Left ventricle myocardium inferior (tissue), 1 donor: ENCODE data around the gene SLC2A5. TPM values are rescaled to one million over a fixed set of nuclear protein-coding genes. Genes with fewer than 3 reads are reported as not detected.
A peak's percentile ranks its signal among the peaks of the same experiment; 100 is the strongest.
"Not testable (repeated sequence)": the region's sequence is repeated elsewhere in the genome, so short reads cannot be mapped to it uniquely, and the experiment has no call there.

ENCODE experiments used
- DNase-seq: peaks from one replicate; pipeline ENCODE4 v3.0.0-alpha.2; 2020
- H3K27ac ChIP-seq: fragments of 200-600 bp; replicated peaks from 2 replicates; pipeline ENCODE4 v1.8.0; 2021
- H3K27me3 ChIP-seq: fragments of 200-600 bp; 2 replicates; pipeline ENCODE4 v1.8.0; 2021; ENCODE audit warnings: low read depth
- H3K36me3 ChIP-seq: fragments of 200-600 bp; 2 replicates; pipeline ENCODE4 v1.8.0; 2021
- H3K4me1 ChIP-seq: fragments of 200-600 bp; 2 replicates; pipeline ENCODE4 v1.8.0; 2021
- H3K4me3 ChIP-seq: fragments of 200-600 bp; 2 replicates; pipeline ENCODE4 v1.8.0; 2021; ENCODE audit warnings: mild to moderate bottlenecking, moderate library complexity
- H3K9me3 ChIP-seq: fragments of 200-600 bp; replicated peaks from 2 replicates; pipeline ENCODE4 v1.8.0; 2021
- intact Hi-C: fragments of 100-400 bp; cut with micrococcal nuclease; formaldehyde crosslinking; loops from one replicate; pipeline ENCODE4 v1.11.0; 2022
- total RNA-seq: library from RNA; stranded (reverse); fragmentation: NEBNext Ultra II Directional; extraction: Animal tissue kit (Norgen Biotek cat#: 25700); gene quantifications from one replicate; pipeline ENCODE4 v1.2.1, GENCODE V29; 2021
- TF ChIP-seq, protein P1 (sequence below): fragments of 200-600 bp; IDR thresholded peaks from 2 replicates; pipeline ENCODE4 v1.8.0; 2021; ENCODE audit warnings: antibody characterized with exemption, mild to moderate bottlenecking, borderline replicate concordance
- donor health status: DM: no; HTN: yes; CAD: no; lungs with severe emphysema.

The SLC2A5 gene
- total RNA-seq, 1 donor from 2014 or later, result 4.2 TPM

- TF ChIP-seq, protein P1, sequence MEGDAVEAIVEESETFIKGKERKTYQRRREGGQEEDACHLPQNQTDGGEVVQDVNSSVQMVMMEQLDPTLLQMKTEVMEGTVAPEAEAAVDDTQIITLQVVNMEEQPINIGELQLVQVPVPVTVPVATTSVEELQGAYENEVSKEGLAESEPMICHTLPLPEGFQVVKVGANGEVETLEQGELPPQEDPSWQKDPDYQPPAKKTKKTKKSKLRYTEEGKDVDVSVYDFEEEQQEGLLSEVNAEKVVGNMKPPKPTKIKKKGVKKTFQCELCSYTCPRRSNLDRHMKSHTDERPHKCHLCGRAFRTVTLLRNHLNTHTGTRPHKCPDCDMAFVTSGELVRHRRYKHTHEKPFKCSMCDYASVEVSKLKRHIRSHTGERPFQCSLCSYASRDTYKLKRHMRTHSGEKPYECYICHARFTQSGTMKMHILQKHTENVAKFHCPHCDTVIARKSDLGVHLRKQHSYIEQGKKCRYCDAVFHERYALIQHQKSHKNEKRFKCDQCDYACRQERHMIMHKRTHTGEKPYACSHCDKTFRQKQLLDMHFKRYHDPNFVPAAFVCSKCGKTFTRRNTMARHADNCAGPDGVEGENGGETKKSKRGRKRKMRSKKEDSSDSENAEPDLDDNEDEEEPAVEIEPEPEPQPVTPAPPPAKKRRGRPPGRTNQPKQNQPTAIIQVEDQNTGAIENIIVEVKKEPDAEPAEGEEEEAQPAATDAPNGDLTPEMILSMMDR, result no peak
- Histone ChIP-seq H3K36me3 (peaks cover 9% of the 10 kb centered on the region), H3K27me3 (no peaks in the 10 kb centered on the region), H3K4me1 (peaks cover 19% of the 10 kb centered on the region), H3K27ac (peak overlapping the region; percentile 27), H3K4me3 (no peak overlapping the region), H3K9me3 (peaks cover 7% of the 10 kb centered on the region)
- intact Hi-C loops, result loop anchor here (10.0 kb wide), 2 partner anchors 83 to 183 kb away; no protein-coding TSS in a partner anchor
- no peak for DNase-seq
Measured at GRCh38 chr1:9097947-9098705, 28.7 kb upstream of the SLC2A5 start.

DNA sequence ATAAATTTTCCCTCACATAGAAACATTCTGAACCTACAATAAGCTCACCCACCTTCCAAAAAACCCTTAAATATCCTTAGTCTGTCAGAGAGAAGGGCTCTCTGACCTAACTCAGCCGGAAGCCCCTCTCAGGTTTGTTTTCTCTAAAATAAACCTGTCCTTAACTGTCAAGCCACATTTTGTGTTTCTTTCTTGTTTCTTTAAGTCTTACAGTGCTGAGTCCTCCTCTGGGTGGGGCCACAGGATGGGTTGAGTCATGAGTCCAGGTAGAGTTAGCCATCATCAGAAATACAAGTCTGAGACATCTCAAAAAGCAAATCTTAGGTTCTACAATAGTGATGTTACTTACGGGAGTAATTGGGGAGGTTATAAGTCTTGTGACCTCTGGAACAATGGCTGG is 26.4 kb upstream of the SLC2A5 start:
- H3K36me3 ChIP-seq, result no peaks in the 10 kb centered on the region
- H3K9me3 ChIP-seq, result peaks cover 7% of the 10 kb centered on the region
- peaks cover 19% of the 10 kb centered on the region for H3K4me1 ChIP-seq
- H3K27ac ChIP-seq, result no peak overlapping the region
- no peak for DNase-seq
- TF ChIP-seq, protein P1, result no peak
- intact Hi-C loops, result loop anchor here (10.0 kb wide), 2 partner anchors 81 to 181 kb away; no protein-coding TSS in a partner anchor
- H3K27me3 ChIP-seq, result no peaks in the 10 kb centered on the region
- no peak overlapping the region for H3K4me3 ChIP-seq

DNA sequence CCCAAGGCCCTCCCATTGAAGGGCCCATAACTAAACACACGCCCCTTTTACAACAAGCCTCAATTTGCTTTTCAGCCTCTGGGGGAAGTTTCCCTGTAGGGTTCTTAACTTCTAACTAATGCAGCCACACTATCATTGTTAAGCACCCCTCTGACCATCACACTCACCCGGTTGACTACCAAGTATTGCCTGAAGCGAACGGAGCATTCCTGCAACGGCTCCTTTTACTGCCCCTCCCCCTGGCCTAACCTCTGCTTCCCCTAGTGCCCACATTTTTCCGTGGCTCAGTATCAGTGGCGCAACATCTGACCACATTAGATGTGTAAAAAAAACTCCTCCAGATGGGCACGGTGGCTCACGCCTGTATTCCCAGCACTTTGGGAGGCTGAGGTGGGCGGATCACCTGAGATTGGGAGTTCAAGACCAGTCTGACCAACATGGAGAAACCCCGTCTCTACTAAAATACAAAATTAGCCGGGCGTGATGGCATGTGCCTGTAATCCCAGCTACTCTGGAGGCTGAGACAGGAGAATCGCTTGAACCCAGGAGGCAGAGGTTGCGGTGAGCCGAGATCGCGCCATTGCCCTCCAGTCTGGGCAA is 24.7 kb upstream of the SLC2A5 start:
- H3K4me1 ChIP-seq, result peaks cover 11% of the 10 kb centered on the region
- not testable (repeated sequence) for H3K9me3 ChIP-seq, H3K27me3 ChIP-seq, DNase-seq, H3K36me3 ChIP-seq, H3K4me3 ChIP-seq, H3K27ac ChIP-seq
- intact Hi-C loops, result loop anchor here (10.0 kb wide), 2 partner anchors 79 to 179 kb away; no protein-coding TSS in a partner anchor

GRCh38 chr1:9093581-9093980 is 24.1 kb upstream of the SLC2A5 start:
- Histone ChIP-seq H3K36me3 (no peaks in the 10 kb centered on the region), H3K4me1 (peaks cover 7% of the 10 kb centered on the region), H3K9me3 (peaks cover 7% of the 10 kb centered on the region), H3K4me3 (no peak overlapping the region), H3K27me3 (no peaks in the 10 kb centered on the region), H3K27ac (no peak overlapping the region)
- DNase-seq, result no peak
- TF ChIP-seq, protein P1, result no peak
- intact Hi-C loops, result loop anchor here (10.0 kb wide), 2 partner anchors 79 to 179 kb away; no protein-coding TSS in a partner anchor

GRCh38 chr1:9093091-9093490 is 23.7 kb upstream of the SLC2A5 start:
- peaks cover 2% of the 10 kb centered on the region for H3K4me1 ChIP-seq
- no peaks in the 10 kb centered on the region for H3K27me3 ChIP-seq
- H3K4me3 ChIP-seq, result no peak overlapping the region
- TF ChIP-seq, protein P1, result no peak
- H3K27ac ChIP-seq, result no peak overlapping the region
- no peak for DNase-seq
- H3K36me3 ChIP-seq, result no peaks in the 10 kb centered on the region
- intact Hi-C loops, result loop anchor here (10.0 kb wide), 2 partner anchors 78 to 178 kb away; no protein-coding TSS in a partner anchor
- peaks cover 7% of the 10 kb centered on the region for H3K9me3 ChIP-seq

DNA sequence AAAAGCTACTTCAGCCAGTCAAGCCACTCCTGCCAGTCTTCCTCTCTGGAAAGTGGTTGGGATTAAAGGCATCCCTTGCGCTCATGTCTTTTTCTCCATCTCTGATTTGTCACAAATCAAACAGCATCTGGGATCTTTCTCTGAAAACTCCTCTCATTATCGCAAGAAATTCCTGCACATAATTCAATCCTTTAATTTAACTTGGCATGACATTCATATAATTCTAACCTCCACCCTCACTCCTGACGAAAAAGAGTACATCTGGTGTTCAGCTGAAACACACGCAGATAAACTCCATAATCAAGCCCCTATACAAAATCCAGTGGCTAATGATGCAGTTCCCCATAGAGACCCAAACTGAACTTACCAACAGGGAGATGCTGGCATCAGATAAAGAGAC is 19.4 kb upstream of the SLC2A5 start:
- TF ChIP-seq, protein P1, result no peak
- Histone ChIP-seq H3K36me3 (no peaks in the 10 kb centered on the region), H3K27ac (no peak overlapping the region), H3K9me3 (no peaks in the 10 kb centered on the region), H3K4me3 (no peak overlapping the region), H3K27me3 (no peaks in the 10 kb centered on the region), H3K4me1 (peaks cover 19% of the 10 kb centered on the region)
- intact Hi-C loops, result no loop called here
- DNase-seq, result no peak
